Urinary bladder (tissue), 2 donors: ENCODE measurements around the gene YEATS4. TPM values are rescaled to one million over a fixed set of nuclear protein-coding genes. Genes with fewer than 3 reads are reported as not detected.

Source experiments
- polyA plus RNA-seq: library from polyadenylated mRNA; stranded (reverse); fragments of 200-250 nt; gene quantifications from one replicate; pipeline ENCODE4 v1.2.3, GENCODE V29; 2013
- small RNA-seq: library from RNA; depleted of rRNA; stranded (forward); fragments of <200 nt; gene quantifications from one replicate; pipeline ENCODE3, GENCODE V24; 2014
- total RNA-seq: library from RNA; depleted of rRNA; stranded (reverse); fragments of >200 nt; gene quantifications from one replicate; pipeline ENCODE4 v1.2.3, GENCODE V29; 2014
- donor health status: healthy.

YEATS4 gene
- total and polyA plus RNA-seq, 2 donors: 15.2 to 24.0 TPM

Small RNA genes within 50 kb of the gene (small RNA-seq; reads per million reads assigned to genes)
- gene RN7SL804P: not detected

Other genes with a start within 250 kb of the YEATS4 start
- gene CPSF6, start 120.2 kb upstream of the YEATS4 start, total RNA-seq: 120 TPM
- gene CPSF6, start 120.2 kb upstream of the YEATS4 start, polyA plus RNA-seq: 18.5 TPM
- 33.0 TPM for gene LYZ, start 11.4 kb upstream of the YEATS4 start, total RNA-seq
- gene LYZ, start 11.4 kb upstream of the YEATS4 start, polyA plus RNA-seq: 40.6 TPM
- gene FRS2, start 110.6 kb downstream of the YEATS4 start, total RNA-seq: 95.2 TPM
- gene FRS2, start 110.6 kb downstream of the YEATS4 start, polyA plus RNA-seq: 18.3 TPM
- 206 TPM for gene CCT2, start 225.7 kb downstream of the YEATS4 start, total RNA-seq
- gene CCT2, start 225.7 kb downstream of the YEATS4 start, polyA plus RNA-seq: 88.8 TPM